Keratinocyte (primary cell): ENCODE results near the gene FAM13B.

ENCODE experiments used
- CTCF ChIP-seq, 3 experiments: IDR thresholded peaks in 1 of 3; conservative IDR thresholded peaks in 1 of 3; optimal IDR thresholded peaks in 1 of 3; 2 replicates in 2 of 3; 3 replicates in 1 of 3; pipeline versions ENCODE3 to v1.5.1; 2011; ENCODE audit warnings: low read length in 3 of 3, mild to moderate bottlenecking in 3 of 3, moderate library complexity in 2 of 3, control low read depth in 1 of 3, inconsistent platforms in 1 of 3; ENCODE audit not compliant: insufficient read depth in 2 of 3; ENCODE audit errors: extremely low read depth in 1 of 3
- EZH2 ChIP-seq: IDR thresholded peaks from one replicate; pipeline ENCODE4 v1.6.1; 2012; ENCODE audit warnings: inconsistent platforms, mild to moderate bottlenecking, low read length, moderate library complexity

- TF ChIP-seq CTCF (optimal IDR thresholded peaks at IDR 0.05 in 1 of 3, IDR thresholded peaks at IDR 0.05 in 1 of 3, conservative IDR thresholded peaks at IDR 0.05 in 1 of 3; ENCODE audit: extremely low read depth in 1 of 3, insufficient read depth in 2 of 3, low read length in 3 of 3) (no peak), EZH2 (no peak)
Observed at GRCh38 chr5:137899493-137899892, 133.4 kb downstream of the FAM13B start.
